Smooth muscle cell (in vitro differentiated cells): ENCODE measurements around the gene FADS6. TPM values are rescaled to one million over a fixed set of nuclear protein-coding genes. Genes with fewer than 3 reads are reported as not detected.
A peak's percentile ranks its signal among the peaks of the same experiment; 100 is the strongest.

Source experiments
- DNase-seq: peaks from one replicate; lab custom pipeline; 2025; ENCODE audit not compliant: unreplicated experiment; lab: John Stamatoyannopoulos, UW
- H2AFZ ChIP-seq: fragments of 200-600 bp; sonication (generic); 2 replicates; pipeline ENCODE4 v1.6.0; 2016; ENCODE audit warnings: antibody characterized with exemption, low read depth, mild to moderate bottlenecking
- H3F3A ChIP-seq: fragments of 200-600 bp; sonication (generic); 2 replicates; pipeline ENCODE4 v1.6.0; 2017; ENCODE audit warnings: antibody characterized with exemption, low read depth
- H3K27ac ChIP-seq: fragments of 200-600 bp; sonication (generic); 2 replicates; pipeline ENCODE4 v1.5.1; 2016; ENCODE audit warnings: low read depth, mild to moderate bottlenecking
- H3K27me3 ChIP-seq: fragments of 200-600 bp; sonication (generic); 2 replicates; pipeline ENCODE4 v1.6.1; 2016; ENCODE audit warnings: low read depth, mild to moderate bottlenecking
- H3K36me3 ChIP-seq: fragments of 200-600 bp; sonication (generic); 2 replicates; pipeline ENCODE4 v1.5.1; 2016; ENCODE audit warnings: low read depth
- H3K4me1 ChIP-seq: fragments of 200-600 bp; sonication (generic); 2 replicates; pipeline ENCODE4 v1.5.1; 2016; ENCODE audit warnings: low read depth
- H3K4me2 ChIP-seq: fragments of 200-600 bp; sonication (generic); 2 replicates; pipeline ENCODE4 v1.6.0; 2016; ENCODE audit warnings: mild to moderate bottlenecking
- H3K4me3 ChIP-seq: fragments of 200-600 bp; sonication (generic); 2 replicates; pipeline ENCODE4 v1.5.1; 2016; ENCODE audit warnings: mild to moderate bottlenecking
- H3K79me2 ChIP-seq: fragments of 200-600 bp; sonication (generic); 2 replicates; pipeline ENCODE4 v1.6.0; 2016; ENCODE audit warnings: low read depth, mild to moderate bottlenecking
- H3K9ac ChIP-seq: fragments of 200-600 bp; sonication (generic); 2 replicates; pipeline ENCODE4 v1.6.0; 2016; ENCODE audit warnings: low read depth
- H3K9me3 ChIP-seq: fragments of 200-600 bp; sonication (generic); replicated peaks from 2 replicates; pipeline ENCODE4 v1.5.1; 2016; ENCODE audit warnings: low read depth
- H4K20me1 ChIP-seq: fragments of 200-600 bp; sonication (generic); 2 replicates; pipeline ENCODE4 v1.6.0; 2016; ENCODE audit warnings: low read depth
- WGBS: methylation state at CpG from one replicate; pipeline ENCODE4 v1.1.7; 2016; ENCODE audit warnings: low lambda C conversion rate; 5-methylcytosine and 5-hydroxymethylcytosine counted together
- polyA plus RNA-seq: library from polyadenylated mRNA; unstranded; fragments of >200 nt; fragmentation: Nextera tagmentation; extraction: Ambion mirVana; gene quantifications from 2 replicates; pipeline ENCODE4 v1.2.1, GENCODE V29; 2016
- total RNA-seq: library from RNA; depleted of rRNA; stranded (reverse); fragments of >200 nt; gene quantifications from 2 replicates; pipeline ENCODE4 v1.2.3, GENCODE V29; 2014
- TF ChIP-seq, protein P1 (sequence below): fragments of 200-600 bp; sonication (generic); IDR thresholded peaks from 2 replicates; pipeline ENCODE4 v1.5.1; 2017; ENCODE audit warnings: borderline replicate concordance, mild to moderate bottlenecking, antibody characterized with exemption; ENCODE audit not compliant: insufficient read depth, poor library complexity, severe bottlenecking

The FADS6 gene
- total and polyA plus RNA-seq, 2 experiments from 2014 or later: not detected

DNA sequence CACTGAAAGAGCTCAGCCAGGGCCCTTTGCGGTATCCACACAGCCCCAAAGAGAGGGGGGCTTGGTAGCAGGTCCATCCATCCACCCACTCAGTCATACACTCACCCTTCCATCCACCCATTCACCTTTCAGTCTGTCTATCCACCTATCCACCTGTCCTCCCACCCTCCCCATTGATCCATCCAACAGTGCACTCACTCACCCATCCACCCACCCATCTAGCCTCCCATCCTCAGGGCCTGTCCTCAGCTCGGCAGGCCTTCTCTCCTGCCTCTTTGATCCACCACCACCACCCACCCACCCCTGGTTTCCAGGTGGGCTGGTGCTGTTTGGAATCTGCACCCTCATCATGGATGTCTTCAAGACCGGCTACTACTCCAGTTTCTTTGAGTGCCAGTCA lies 31.8 kb upstream of the FADS6 start:
- Histone ChIP-seq H3K27ac (no peak overlapping the region), H3K9me3 (no peaks in the 10 kb centered on the region), H3K4me3 (no peak overlapping the region), H3K36me3 (no peaks in the 10 kb centered on the region), H2AFZ (no peak overlapping the region), H3F3A (no peaks in the 10 kb centered on the region), H3K9ac (no peak overlapping the region), H3K27me3 (peaks cover 60% of the 10 kb centered on the region), H3K4me1 (peaks cover 9% of the 10 kb centered on the region), H4K20me1 (no peaks in the 10 kb centered on the region), H3K79me2 (no peaks in the 10 kb centered on the region), H3K4me2 (no peak overlapping the region)
- no peak for DNase-seq
- WGBS: 86% methylated on average over 3 of the region's 3 CpGs
- TF ChIP-seq, protein P1, sequence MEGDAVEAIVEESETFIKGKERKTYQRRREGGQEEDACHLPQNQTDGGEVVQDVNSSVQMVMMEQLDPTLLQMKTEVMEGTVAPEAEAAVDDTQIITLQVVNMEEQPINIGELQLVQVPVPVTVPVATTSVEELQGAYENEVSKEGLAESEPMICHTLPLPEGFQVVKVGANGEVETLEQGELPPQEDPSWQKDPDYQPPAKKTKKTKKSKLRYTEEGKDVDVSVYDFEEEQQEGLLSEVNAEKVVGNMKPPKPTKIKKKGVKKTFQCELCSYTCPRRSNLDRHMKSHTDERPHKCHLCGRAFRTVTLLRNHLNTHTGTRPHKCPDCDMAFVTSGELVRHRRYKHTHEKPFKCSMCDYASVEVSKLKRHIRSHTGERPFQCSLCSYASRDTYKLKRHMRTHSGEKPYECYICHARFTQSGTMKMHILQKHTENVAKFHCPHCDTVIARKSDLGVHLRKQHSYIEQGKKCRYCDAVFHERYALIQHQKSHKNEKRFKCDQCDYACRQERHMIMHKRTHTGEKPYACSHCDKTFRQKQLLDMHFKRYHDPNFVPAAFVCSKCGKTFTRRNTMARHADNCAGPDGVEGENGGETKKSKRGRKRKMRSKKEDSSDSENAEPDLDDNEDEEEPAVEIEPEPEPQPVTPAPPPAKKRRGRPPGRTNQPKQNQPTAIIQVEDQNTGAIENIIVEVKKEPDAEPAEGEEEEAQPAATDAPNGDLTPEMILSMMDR: no peak

DNA sequence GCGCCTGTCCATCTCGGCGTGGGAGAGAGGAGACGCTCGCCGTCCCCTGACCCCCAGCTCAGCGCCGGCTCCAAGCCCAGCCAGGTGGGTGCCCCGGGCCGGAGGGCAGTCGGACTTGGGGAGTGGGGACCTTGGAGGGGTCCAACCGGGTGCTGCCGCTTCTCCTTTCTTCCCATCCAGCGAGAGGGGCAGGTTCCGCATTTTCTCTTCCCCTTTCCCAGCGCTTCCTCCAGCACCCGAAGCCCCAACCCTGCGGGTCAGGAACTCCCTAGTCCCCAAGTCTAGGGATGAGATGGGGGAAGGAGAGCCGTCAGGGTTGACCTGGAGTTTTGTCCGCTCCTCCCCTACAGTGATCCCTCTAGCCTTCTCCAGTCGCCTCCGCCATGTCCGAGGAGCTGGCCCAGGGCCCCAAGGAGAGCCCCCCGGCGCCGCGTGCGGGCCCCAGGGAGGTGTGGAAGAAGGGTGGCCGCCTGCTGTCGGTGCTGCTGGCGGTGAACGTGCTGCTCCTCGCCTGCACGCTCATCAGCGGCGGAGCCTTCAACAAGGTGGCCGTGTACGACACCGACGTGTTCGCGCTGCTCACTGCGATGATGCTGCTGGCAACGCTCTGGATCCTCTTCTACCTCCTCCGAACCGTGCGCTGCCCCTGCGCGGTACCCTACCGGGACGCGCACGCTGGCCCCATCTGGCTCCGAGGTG lies 31.0 kb upstream of the FADS6 start, which contains the start of gene OTOP2:
Gene OTOP2 (plus strand): TSS at position 24 of the 699 bp plus-strand sequence. CDS start 360 bp downstream, at position 384.
- Histone ChIP-seq H2AFZ (no peak within 1 kb of the TSS), H3K9me3 (no peaks in the 10 kb centered on the region), H3K79me2 (no peaks in the 10 kb centered on the region), H3F3A (no peaks in the 10 kb centered on the region), H3K9ac (no peak within 1 kb of the TSS), H3K4me2 (peak within 1 kb of the TSS; percentile 88), H4K20me1 (no peaks in the 10 kb centered on the region), H3K36me3 (no peaks in the 10 kb centered on the region), H3K4me1 (peaks cover 9% of the 10 kb centered on the region), H3K27me3 (peaks cover 60% of the 10 kb centered on the region), H3K4me3 (peak within 1 kb of the TSS; percentile 51), H3K27ac (no peak within 1 kb of the TSS)
- whole genome bisulfite sequencing: 21% methylated on average over 53 of the region's 54 CpGs
- no peak for DNase-seq
- TF ChIP-seq, protein P1: no peak

DNA sequence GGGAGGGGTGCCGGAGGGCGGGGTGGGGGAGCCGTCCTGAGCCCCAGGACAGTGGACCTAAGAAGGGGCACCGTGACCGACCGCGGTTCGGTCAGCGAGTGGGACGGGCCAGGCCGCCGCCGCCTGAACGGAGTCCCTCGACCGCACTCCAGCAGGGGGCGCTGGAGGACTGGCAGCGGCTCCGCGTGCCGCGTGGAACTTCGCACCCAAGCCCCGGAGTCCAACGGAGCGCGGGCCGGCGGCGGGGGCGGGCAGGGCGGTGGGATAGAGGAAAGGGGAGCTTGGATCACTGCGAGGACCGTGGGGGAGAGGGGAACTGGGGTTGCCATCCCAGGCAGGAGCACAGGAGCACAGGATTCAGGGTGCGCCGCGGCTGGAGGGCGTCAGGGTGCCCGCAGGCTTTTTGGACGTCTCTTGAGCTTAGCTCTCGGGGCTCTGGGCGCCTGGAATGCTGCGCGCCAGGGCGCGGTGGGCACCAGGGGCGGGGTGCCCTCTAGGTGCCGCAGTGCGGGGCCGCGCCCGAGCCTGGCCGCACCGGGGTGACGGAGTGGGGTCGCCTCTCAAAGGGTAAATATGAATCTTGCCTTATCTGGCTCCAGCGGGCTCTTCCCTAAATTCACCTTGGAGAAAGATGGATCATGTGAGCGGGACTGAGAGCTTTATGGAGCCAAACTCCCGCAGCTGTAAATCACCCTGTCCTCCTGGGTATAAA lies 30.3 kb upstream of the FADS6 start:
- no peaks in the 10 kb centered on the region for H3K36me3 ChIP-seq
- H3F3A ChIP-seq: no peaks in the 10 kb centered on the region
- TF ChIP-seq, protein P1: peak; percentile 96
- no peak overlapping the region for H3K9ac ChIP-seq
- no peak overlapping the region for H2AFZ ChIP-seq
- H3K4me3 ChIP-seq: peak overlapping the region; percentile 51
- no peaks in the 10 kb centered on the region for H3K9me3 ChIP-seq
- H4K20me1 ChIP-seq: no peaks in the 10 kb centered on the region
- H3K4me2 ChIP-seq: peak overlapping the region; percentile 88
- peak; percentile 10 for DNase-seq
- WGBS: 25% methylated on average over 22 of the region's 59 CpGs
- peaks cover 9% of the 10 kb centered on the region for H3K4me1 ChIP-seq
- peaks cover 60% of the 10 kb centered on the region for H3K27me3 ChIP-seq
- H3K79me2 ChIP-seq: no peaks in the 10 kb centered on the region
- no peak overlapping the region for H3K27ac ChIP-seq
